Spleen (tissue), 11 donors: ENCODE data around the gene PRDX1. TPM values are rescaled to one million over a fixed set of nuclear protein-coding genes. Genes with fewer than 3 reads are reported as not detected.
"Not testable (repeated sequence)": the region's sequence is repeated elsewhere in the genome, so short reads cannot be mapped to it uniquely, and the experiment has no call there.

Experiments used
- DNase-seq: peaks from one replicate; pipeline ENCODE4 v3.0.0-alpha.2; 2020
- H3K27ac ChIP-seq, 8 donors: fragments of 200-600 bp; sonication (generic) in 7 of 8; 1 replicate in 4 of 8; 2 replicates in 4 of 8; pipeline versions ENCODE4 v1.5.0 to v1.8.0; 2016 to 2021; ENCODE audit warnings: inconsistent platforms in 4 of 8, mild to moderate bottlenecking in 4 of 8, moderate library complexity in 1 of 8
- H3K27me3 ChIP-seq, 7 donors: fragments of 200-600 bp; sonication (generic) in 6 of 7; replicated peaks in 1 of 7; 1 replicate in 4 of 7; 2 replicates in 3 of 7; pipeline versions ENCODE4 v1.5.0 to v1.8.0; 2016 to 2021; ENCODE audit warnings: inconsistent platforms in 3 of 7, mild to moderate bottlenecking in 1 of 7
- H3K36me3 ChIP-seq, 6 donors: fragments of 200-600 bp; sonication (generic) in 5 of 6; 1 replicate in 4 of 6; 2 replicates in 2 of 6; pipeline versions ENCODE4 v1.5.0 to v1.8.0; 2016 to 2021; ENCODE audit warnings: inconsistent platforms in 2 of 6
- H3K4me1 ChIP-seq, 6 donors: fragments of 200-600 bp; sonication (generic) in 5 of 6; 1 replicate in 3 of 6; 2 replicates in 3 of 6; pipeline versions ENCODE4 v1.5.0 to v1.8.0; 2016 to 2021; ENCODE audit warnings: inconsistent platforms in 3 of 6
- H3K4me3 ChIP-seq, 8 donors: fragments of 200-600 bp; sonication (generic) in 7 of 8; 1 replicate in 4 of 8; 2 replicates in 4 of 8; pipeline versions ENCODE4 v1.5.0 to v1.8.0; 2016 to 2021; ENCODE audit warnings: inconsistent platforms in 4 of 8, mild to moderate bottlenecking in 4 of 8, moderate library complexity in 2 of 8
- H3K9me3 ChIP-seq, 8 donors: fragments of 200-600 bp; sonication (generic) in 7 of 8; 1 replicate in 4 of 8; 2 replicates in 4 of 8; pipeline versions ENCODE4 v1.5.0 to v1.8.0; 2016 to 2021; ENCODE audit warnings: inconsistent platforms in 4 of 8
- CTCF ChIP-seq, 11 experiments: fragments of 200-600 bp in 7 of 11; fragments of 450-650 bp in 4 of 11; sonication (generic) in 4 of 11; IDR thresholded peaks in 8 of 11; conservative IDR thresholded peaks in 3 of 11; 1 replicate in 7 of 11; 2 replicates in 4 of 11; pipeline versions ENCODE4 v1.4.0 to v1.8.0; 2016 to 2021; ENCODE audit warnings: antibody characterized with exemption in 11 of 11, inconsistent platforms in 4 of 11, mild to moderate bottlenecking in 1 of 11
- POLR2A ChIP-seq, 3 donors: fragments of 450-650 bp; IDR thresholded peaks; one replicate each; pipeline ENCODE4 v1.5.1; 2017; ENCODE audit warnings: antibody characterized with exemption in 3 of 3, mild to moderate bottlenecking in 1 of 3
- POLR2AphosphoS5 ChIP-seq, 3 donors: sonication (generic); formaldehyde crosslinking; IDR thresholded peaks; one replicate each; pipeline ENCODE4 v1.5.1; 2017; ENCODE audit warnings: antibody characterized with exemption in 3 of 3
- WGBS, 5 donors: extraction: QIAGEN DNeasy Blood & Tissue Kit in 3 of 5; methylation state at CpG; one replicate each; pipeline versions ENCODE4 v1.1.5 to v1.1.7; 2013 to 2018; 5-methylcytosine and 5-hydroxymethylcytosine counted together
- intact Hi-C: fragments of 100-400 bp; cut with DNase I; formaldehyde crosslinking; loops from one replicate; pipeline ENCODE4 v1.15.0; 2023; ENCODE audit warnings: low total_unique reads
- polyA plus RNA-seq, 3 donors: library from polyadenylated mRNA; stranded (reverse); fragments of 200-250 nt; gene quantifications; one replicate each; pipeline ENCODE4 v1.2.1, GENCODE V29; 2013
- total RNA-seq, 7 donors: library from RNA; depleted of rRNA in 3 of 7; stranded (reverse); fragments of >200 nt in 3 of 7; fragmentation: NEBNext Ultra II Directional in 4 of 7; extraction: Animal tissue kit (Norgen Biotek cat#: 25700) in 4 of 7; gene quantifications; one replicate each; pipeline versions ENCODE4 v1.1.0 to v1.2.1, GENCODE V29; 2016 to 2021
- donor health status: healthy with polysubstance abuse.
- donor health status: DM: no; HTN: no; CAD: no; lungs with moderate emphysema.
- donor health status: DM: no; HTN: no; CAD: no.
- donor health status: Bipolar disorder and iron deficiency.
- donor health status: healthy.
- donor health status: DM: no; HTN: no; CAD: no.
- donor health status: DM: yes; HTN: yes; CAD: no.

The PRDX1 gene
- total and polyA plus RNA-seq, 10 donors, result 156 to 457 (median 247) TPM

GRCh38 chr1:45490121-45490625 lies 31.5 kb downstream of the PRDX1 start:
- Histone ChIP-seq H3K4me3 (peak overlapping the region; percentile 74 to 89 (median 79)), H3K36me3 (peaks cover 0 to 6% (median 0%) of the 10 kb centered on the region in 6 donors), H3K27ac (peak overlapping the region; percentile 67 to 92 (median 90)), H3K9me3 (no peaks in the 10 kb centered on the region), H3K4me1 (peaks cover 6 to 46% (median 22%) of the 10 kb centered on the region in 6 donors), H3K27me3 (no peaks in the 10 kb centered on the region)
- peak; percentile 38 for DNase-seq
- intact Hi-C loops, result loop anchor here (5.0 kb wide), 3 partner anchors 128 to 478 kb away; partner anchors contain the start of genes HECTD3 and UROD
- 1 to 3% (median 2%) methylated on average over 17 of the region's 17 CpGs for WGBS, 5 donors
- TF ChIP-seq CTCF (IDR thresholded peaks at IDR 0.05 in 8 of 11, conservative IDR thresholded peaks at IDR 0.05 in 3 of 11) (no peak), POLR2AphosphoS5 (IDR thresholded peaks at IDR 0.05) (no peak), POLR2A (IDR thresholded peaks at IDR 0.05) (no peak)

- WGBS, 5 donors, result 60 to 70% (median 64%) methylated on average over 14 of the region's 14 CpGs
- H3K4me1 ChIP-seq, result peaks cover 6 to 46% (median 22%) of the 10 kb centered on the region in 6 donors
- H3K4me3 ChIP-seq, result peak overlapping the region in 7 of 8 donors; percentile 74 to 89 (median 78)
- H3K27ac ChIP-seq, H3K9me3 ChIP-seq, H3K27me3 ChIP-seq, H3K36me3 ChIP-seq, intact Hi-C loops: not testable (repeated sequence)
- DNase-seq, result peak; percentile 72
Observed at GRCh38 chr1:45489379-45489778, 32.3 kb downstream of the PRDX1 start.

GRCh38 chr1:45488666-45489377 lies 32.9 kb downstream of the PRDX1 start:
- Histone ChIP-seq H3K9me3 (no peaks in the 10 kb centered on the region), H3K27ac (no peak overlapping the region), H3K27me3 (no peaks in the 10 kb centered on the region), H3K4me3 (no peak overlapping the region), H3K36me3 (no peaks in the 10 kb centered on the region), H3K4me1 (peaks cover 6 to 46% (median 22%) of the 10 kb centered on the region in 6 donors)
- intact Hi-C loops, result no loop called here
- WGBS, 5 donors, result 73 to 83% (median 79%) methylated on average over 10 of the region's 10 CpGs
- DNase-seq, result peak; percentile 34
- TF ChIP-seq POLR2AphosphoS5 (IDR thresholded peaks at IDR 0.05) (no peak), POLR2A (IDR thresholded peaks at IDR 0.05) (no peak), CTCF (IDR thresholded peaks at IDR 0.05 in 8 of 11, conservative IDR thresholded peaks at IDR 0.05 in 3 of 11) (no peak)

- no peak for DNase-seq
- Histone ChIP-seq H3K4me1 (peaks cover 6 to 24% (median 13%) of the 10 kb centered on the region in 6 donors), H3K9me3 (no peaks in the 10 kb centered on the region), H3K4me3 (no peak overlapping the region), H3K27me3 (no peaks in the 10 kb centered on the region), H3K27ac (no peak overlapping the region), H3K36me3 (no peaks in the 10 kb centered on the region)
- TF ChIP-seq POLR2A (IDR thresholded peaks at IDR 0.05), result no peak
- no peak for TF ChIP-seq CTCF (IDR thresholded peaks at IDR 0.05 in 8 of 11, conservative IDR thresholded peaks at IDR 0.05 in 3 of 11)
- no peak for TF ChIP-seq POLR2AphosphoS5 (IDR thresholded peaks at IDR 0.05)
- intact Hi-C loops, result no loop called here
Observed at GRCh38 chr1:45485949-45486348, 35.7 kb downstream of the PRDX1 start.
